ENCODE results near the gene TENT5C.

The TENT5C gene

GRCh38 chr1:117574161-117574835, 31.6 kb upstream of the TENT5C start (continued):
- TF ChIP-seq, protein P1, sequence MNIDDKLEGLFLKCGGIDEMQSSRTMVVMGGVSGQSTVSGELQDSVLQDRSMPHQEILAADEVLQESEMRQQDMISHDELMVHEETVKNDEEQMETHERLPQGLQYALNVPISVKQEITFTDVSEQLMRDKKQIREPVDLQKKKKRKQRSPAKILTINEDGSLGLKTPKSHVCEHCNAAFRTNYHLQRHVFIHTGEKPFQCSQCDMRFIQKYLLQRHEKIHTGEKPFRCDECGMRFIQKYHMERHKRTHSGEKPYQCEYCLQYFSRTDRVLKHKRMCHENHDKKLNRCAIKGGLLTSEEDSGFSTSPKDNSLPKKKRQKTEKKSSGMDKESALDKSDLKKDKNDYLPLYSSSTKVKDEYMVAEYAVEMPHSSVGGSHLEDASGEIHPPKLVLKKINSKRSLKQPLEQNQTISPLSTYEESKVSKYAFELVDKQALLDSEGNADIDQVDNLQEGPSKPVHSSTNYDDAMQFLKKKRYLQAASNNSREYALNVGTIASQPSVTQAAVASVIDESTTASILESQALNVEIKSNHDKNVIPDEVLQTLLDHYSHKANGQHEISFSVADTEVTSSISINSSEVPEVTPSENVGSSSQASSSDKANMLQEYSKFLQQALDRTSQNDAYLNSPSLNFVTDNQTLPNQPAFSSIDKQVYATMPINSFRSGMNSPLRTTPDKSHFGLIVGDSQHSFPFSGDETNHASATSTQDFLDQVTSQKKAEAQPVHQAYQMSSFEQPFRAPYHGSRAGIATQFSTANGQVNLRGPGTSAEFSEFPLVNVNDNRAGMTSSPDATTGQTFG (tag by site-specific recombination; IDR thresholded peaks at IDR 0.05; ENCODE audit: borderline replicate concordance): no peak
- TF ChIP-seq ZNF211 (tag by site-specific recombination; IDR thresholded peaks at IDR 0.05; ENCODE audit: low read depth): no peak
- TF ChIP-seq ZNF596 (tag by site-specific recombination; IDR thresholded peaks at IDR 0.05): no peak
- TF ChIP-seq BCL6B (tag by site-specific recombination; IDR thresholded peaks at IDR 0.05): no peak
- no peak for TF ChIP-seq ZNF776 (tag by site-specific recombination; IDR thresholded peaks at IDR 0.05; ENCODE audit: borderline replicate concordance)

DNA sequence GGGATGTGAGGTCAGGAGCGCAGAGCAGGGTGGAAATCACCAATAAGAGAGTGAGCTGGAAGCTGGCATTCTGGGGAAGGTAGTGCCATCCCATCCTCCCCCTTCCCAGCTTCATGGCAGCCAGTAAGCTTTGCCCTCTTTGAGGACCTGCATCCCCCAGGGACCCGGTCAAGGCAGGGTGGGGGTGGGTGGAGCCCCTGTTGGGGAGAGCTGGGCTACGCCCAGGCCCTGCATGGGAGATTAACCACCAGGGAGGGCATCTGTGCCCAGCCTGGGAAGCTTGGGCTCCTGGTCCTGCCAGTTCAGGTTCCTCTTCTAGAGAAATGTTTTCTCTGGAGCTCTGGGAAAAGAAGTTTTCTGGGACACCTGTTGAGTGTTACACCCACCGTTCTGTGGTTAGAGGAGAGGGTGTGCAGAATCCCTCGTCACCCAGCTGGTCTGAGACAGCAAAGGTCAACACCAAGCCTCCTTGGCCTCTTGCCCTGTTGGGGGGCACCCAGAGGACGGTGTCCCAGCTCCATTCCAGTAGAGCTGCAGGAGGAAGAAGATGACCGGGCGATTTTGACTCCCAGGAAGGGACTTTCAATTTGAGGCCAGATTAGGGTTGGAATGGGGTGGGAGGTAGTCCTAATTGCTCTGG, 30.1 kb upstream of the TENT5C start:
- POLR2A ChIA-PET: no interaction called here
- Histone ChIP-seq H3K4me3 (ENCODE audit: low read depth, low read length) (no peak overlapping the region), H3K9me3 (ENCODE audit: control insufficient read depth, insufficient read depth, low read depth, low read length) (no peaks in the 10 kb centered on the region), H3K27ac (ENCODE audit: extremely low read depth, low read depth, low read length) (no peak overlapping the region), H3K36me3 (ENCODE audit: control insufficient read depth in 2 of 2, insufficient read depth in 1 of 2, low read length in 2 of 2) (no peaks in the 10 kb centered on the region), H3K4me1 (ENCODE audit: control insufficient read depth, insufficient read depth, low read length) (no peaks in the 10 kb centered on the region)
- TF ChIP-seq KLF10 (tag by site-specific recombination; IDR thresholded peaks at IDR 0.05): no peak
- peak; percentile 70 for TF ChIP-seq SCRT2 (tag by site-specific recombination; IDR thresholded peaks at IDR 0.05)
- TF ChIP-seq BCL11B (tag by site-specific recombination; IDR thresholded peaks at IDR 0.05; ENCODE audit: low read depth): no peak
- no peak for TF ChIP-seq ZBTB7A (tag by site-specific recombination; IDR thresholded peaks at IDR 0.05; ENCODE audit: low read depth)
- no peak for TF ChIP-seq ZNF362 (tag by site-specific recombination; IDR thresholded peaks at IDR 0.05)
- peak; percentile 56 for TF ChIP-seq KLF1 (tag by site-specific recombination; IDR thresholded peaks at IDR 0.05)
- TF ChIP-seq SCRT1 (tag by site-specific recombination; IDR thresholded peaks at IDR 0.05; ENCODE audit: borderline replicate concordance): peak; percentile 57; the same call in 1 of the 2 replicates
- TF ChIP-seq SP3 (tag by site-specific recombination; IDR thresholded peaks at IDR 0.05): no peak
- TF ChIP-seq ZNF211 (tag by site-specific recombination; IDR thresholded peaks at IDR 0.05; ENCODE audit: low read depth): no peak
- CTCF ChIA-PET: interaction anchor here (0.6 to 2.0 kb wide), 3 partner anchors 41 to 267 kb away, joined by 3 to 9 read pairs (median 6); no protein-coding TSS in a partner anchor

DNA sequence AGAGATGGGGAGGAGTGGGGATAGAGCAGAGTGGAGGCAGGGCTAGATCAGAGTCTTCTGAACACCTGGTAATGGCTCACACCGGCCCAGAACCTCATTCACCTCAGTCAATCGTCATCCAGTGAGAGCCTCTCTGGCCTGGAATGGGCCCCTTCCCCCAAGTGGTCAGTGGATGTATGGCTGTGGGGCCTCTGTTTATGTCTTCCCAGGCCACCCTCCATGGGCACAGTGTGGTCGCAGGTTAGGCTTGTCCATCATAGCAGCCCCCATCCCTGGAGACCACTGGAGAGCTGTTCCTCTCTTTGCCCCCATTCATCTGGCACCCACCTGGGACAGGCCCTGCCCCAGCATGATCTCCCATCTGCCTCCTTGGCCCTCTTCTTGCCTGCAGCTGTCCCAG, 29.6 kb upstream of the TENT5C start:
- TF ChIP-seq ZNF530 (tag by site-specific recombination; IDR thresholded peaks at IDR 0.05; ENCODE audit: low read depth) (no peak), HIC1 (tag by site-specific recombination; IDR thresholded peaks at IDR 0.05) (no peak), SCRT1 (tag by site-specific recombination; IDR thresholded peaks at IDR 0.05; ENCODE audit: borderline replicate concordance) (no peak)
- H3K4me3 ChIP-seq (ENCODE audit: low read depth, low read length): no peak overlapping the region
- no peaks in the 10 kb centered on the region for H3K4me1 ChIP-seq (ENCODE audit: control insufficient read depth, insufficient read depth, low read length)
- no peaks in the 10 kb centered on the region for H3K9me3 ChIP-seq (ENCODE audit: control insufficient read depth, insufficient read depth, low read depth, low read length)
- POLR2A ChIA-PET: no interaction called here
- H3K27ac ChIP-seq (ENCODE audit: extremely low read depth, low read depth, low read length): no peak overlapping the region
- no peaks in the 10 kb centered on the region for H3K36me3 ChIP-seq (ENCODE audit: control insufficient read depth in 2 of 2, insufficient read depth in 1 of 2, low read length in 2 of 2)
- CTCF ChIA-PET: interaction anchor here (1.9 to 2.0 kb wide), 2 partner anchors 41 to 178 kb away, joined by 6 to 9 read pairs; no protein-coding TSS in a partner anchor

Measured in HEK293 (cell line).